Mucosa of descending colon (tissue), 3 donors: ENCODE results near the gene NEDD8. TPM values are rescaled to one million over a fixed set of nuclear protein-coding genes. Genes with fewer than 3 reads are reported as not detected.

Experiments
- ATAC-seq: fragments of 200-7000 bp; cut with Tn5 transposase; one replicate; pipeline ENCODE4 v1.9.1; 2020; ENCODE audit warnings: mild to moderate bottlenecking, moderate library complexity
- DNase-seq, 3 donors: peaks; one replicate each; pipeline ENCODE4 v3.0.0-alpha.2; 2020
- H3K36me3 ChIP-seq: fragments of 200-600 bp; one replicate; pipeline ENCODE4 v1.8.0; 2021; ENCODE audit warnings: low read depth, mild to moderate bottlenecking
- H3K4me1 ChIP-seq: fragments of 200-600 bp; one replicate; pipeline ENCODE4 v1.8.0; 2021; ENCODE audit warnings: low read depth, mild to moderate bottlenecking
- H3K4me3 ChIP-seq: fragments of 200-600 bp; one replicate; pipeline ENCODE4 v1.8.0; 2021; ENCODE audit warnings: mild to moderate bottlenecking
- H3K9me3 ChIP-seq: fragments of 200-600 bp; one replicate; pipeline ENCODE4 v1.8.0; 2021; ENCODE audit warnings: mild to moderate bottlenecking
- intact Hi-C, 2 donors: fragments of 100-400 bp; cut with DNase I in 1 of 2; cut with micrococcal nuclease in 1 of 2; formaldehyde crosslinking; loops; one replicate each; pipeline versions ENCODE4 v1.11.0 to v1.11.1; 2022; cut with DNase I, micrococcal nuclease
- total RNA-seq, 3 donors: library from RNA; stranded (reverse); fragmentation: NEBNext Ultra II Directional in 2 of 3; extraction: Animal tissue kit (Norgen Biotek cat#: 25700) in 2 of 3; gene quantifications; one replicate each; pipeline versions ENCODE4 v1.2.1 to v1.2.4, GENCODE V29; 2021 to 2023
- TF ChIP-seq, protein P1 (sequence below): fragments of 200-600 bp; IDR thresholded peaks from one replicate; pipeline ENCODE4 v1.8.0; 2022; ENCODE audit warnings: antibody characterized with exemption, mild to moderate bottlenecking
- donor health status: DM: no; HTN: no; CAD: no; lungs with moderate emphysema.
- donor health status: DM: no; HTN: no; CAD: no.
- donor health status: DM: no; HTN: yes; CAD: no.

The NEDD8 gene
- total RNA-seq, 3 donors from 2014 or later, result 108 to 150 (median 131) TPM

GRCh38 chr14:24236689-24237462, 4.7 kb upstream of the NEDD8 start:
- TF ChIP-seq, protein P1, sequence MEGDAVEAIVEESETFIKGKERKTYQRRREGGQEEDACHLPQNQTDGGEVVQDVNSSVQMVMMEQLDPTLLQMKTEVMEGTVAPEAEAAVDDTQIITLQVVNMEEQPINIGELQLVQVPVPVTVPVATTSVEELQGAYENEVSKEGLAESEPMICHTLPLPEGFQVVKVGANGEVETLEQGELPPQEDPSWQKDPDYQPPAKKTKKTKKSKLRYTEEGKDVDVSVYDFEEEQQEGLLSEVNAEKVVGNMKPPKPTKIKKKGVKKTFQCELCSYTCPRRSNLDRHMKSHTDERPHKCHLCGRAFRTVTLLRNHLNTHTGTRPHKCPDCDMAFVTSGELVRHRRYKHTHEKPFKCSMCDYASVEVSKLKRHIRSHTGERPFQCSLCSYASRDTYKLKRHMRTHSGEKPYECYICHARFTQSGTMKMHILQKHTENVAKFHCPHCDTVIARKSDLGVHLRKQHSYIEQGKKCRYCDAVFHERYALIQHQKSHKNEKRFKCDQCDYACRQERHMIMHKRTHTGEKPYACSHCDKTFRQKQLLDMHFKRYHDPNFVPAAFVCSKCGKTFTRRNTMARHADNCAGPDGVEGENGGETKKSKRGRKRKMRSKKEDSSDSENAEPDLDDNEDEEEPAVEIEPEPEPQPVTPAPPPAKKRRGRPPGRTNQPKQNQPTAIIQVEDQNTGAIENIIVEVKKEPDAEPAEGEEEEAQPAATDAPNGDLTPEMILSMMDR, result no peak
- ATAC-seq, result no peak
- Histone ChIP-seq H3K9me3 (no peaks in the 10 kb centered on the region), H3K36me3 (peaks cover 5% of the 10 kb centered on the region), H3K4me3 (no peak overlapping the region), H3K4me1 (peaks cover 26% of the 10 kb centered on the region)
- intact Hi-C loops, result no loop called here
- DNase-seq, result no peak

GRCh38 chr14:24235804-24236688, 3.9 kb upstream of the NEDD8 start:
- intact Hi-C loops, result no loop called here
- H3K9me3 ChIP-seq, result no peaks in the 10 kb centered on the region
- peaks cover 23% of the 10 kb centered on the region for H3K4me1 ChIP-seq
- ATAC-seq (no peak), DNase-seq (peak in 1 of 3 donors; percentile 7)
- TF ChIP-seq, protein P1, result no peak
- no peak overlapping the region for H3K4me3 ChIP-seq
- H3K36me3 ChIP-seq, result peaks cover 5% of the 10 kb centered on the region

- Histone ChIP-seq H3K4me1 (peaks cover 12% of the 10 kb centered on the region), H3K4me3 (no peak overlapping the region), H3K36me3 (peaks cover 5% of the 10 kb centered on the region), H3K9me3 (no peaks in the 10 kb centered on the region)
- TF ChIP-seq, protein P1, result no peak
- DNase-seq (no peak), ATAC-seq (no peak)
- intact Hi-C loops, result no loop called here
Measured at GRCh38 chr14:24234095-24235005, 2.2 kb upstream of the NEDD8 start.

DNA sequence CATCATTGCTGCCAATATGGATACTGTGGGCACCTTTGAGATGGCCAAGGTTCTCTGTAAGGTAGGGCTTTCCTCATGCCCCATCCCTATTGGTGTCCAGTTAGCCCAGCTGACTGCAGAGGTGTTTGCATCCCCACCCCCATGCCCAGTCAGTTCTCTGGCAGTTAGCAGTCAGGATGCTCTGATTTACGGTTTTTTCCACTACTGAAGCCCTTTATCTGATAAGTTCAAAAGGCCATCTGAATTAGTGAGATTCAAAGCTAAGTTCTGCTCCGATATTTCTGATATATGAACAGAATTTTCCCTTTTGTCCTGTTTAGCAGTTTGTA, 1.3 kb upstream of the NEDD8 start:
- no peak for ATAC-seq
- TF ChIP-seq, protein P1, result no peak
- intact Hi-C loops, result no loop called here
- Histone ChIP-seq H3K9me3 (no peaks in the 10 kb centered on the region), H3K4me1 (peaks cover 12% of the 10 kb centered on the region), H3K4me3 (no peak overlapping the region), H3K36me3 (peaks cover 5% of the 10 kb centered on the region)
- no peak for DNase-seq
